IMR-90 (cell line): Measurements from ENCODE around the gene KRT33A. TPM values are rescaled to one million over a fixed set of nuclear protein-coding genes. Genes with fewer than 3 reads are reported as not detected.

Experiments
- ATAC-seq: fragments of 200-7000 bp; cut with Tn5 transposase; 2 replicates; pipeline ENCODE4 v1.9.1; 2020; ENCODE audit warnings: low read depth, mild to moderate bottlenecking, moderate library complexity
- BruUV-seq: library from RNA; stranded (reverse); fragments of 400-500 nt; replicated peaks from 2 replicates; lab custom pipeline; 2021; lab: Mats Ljungman, UMichigan
- CTCF ChIA-PET: fragments of 300-600 bp; formaldehyde crosslinking; extraction: SDS; loops from one replicate; lab custom pipeline; 2021; ENCODE audit warnings: antibody characterized with exemption; lab: Yijun Ruan, JAX
- POLR2A ChIA-PET: fragments of 300-600 bp; sonication (Branson Sonifier 250); formaldehyde crosslinking; loops from one replicate; lab custom pipeline; 2022; ENCODE audit warnings: antibody characterized with exemption; ENCODE audit not compliant: unreplicated experiment; lab: Charles Lee
- DNase-seq: peaks from one replicate; pipeline ENCODE4 v3.0.0; 2013
- H2AFZ ChIP-seq: replicated peaks from 2 replicates; pipeline ENCODE3; 2013; ENCODE audit warnings: low read length, mild to moderate bottlenecking; ENCODE audit not compliant: poor library complexity
- H2AK5ac ChIP-seq: 2 replicates; pipeline ENCODE4 v1.6.1; 2013; ENCODE audit warnings: low read depth, low read length, inconsistent platforms
- H2AK9ac ChIP-seq: replicated peaks from 2 replicates; pipeline ENCODE3; 2013; ENCODE audit warnings: mild to moderate bottlenecking, low read depth, low read length, moderate library complexity; ENCODE audit not compliant: poor library complexity
- H2BK120ac ChIP-seq: 2 replicates; pipeline ENCODE4 v1.6.1; 2013; ENCODE audit warnings: low read depth, low read length, inconsistent platforms
- H2BK15ac ChIP-seq: 3 replicates; pipeline ENCODE4 v1.6.1; 2013; ENCODE audit warnings: low read depth, low read length, inconsistent platforms
- H2BK20ac ChIP-seq: 2 replicates; pipeline ENCODE4 v1.6.1; 2013; ENCODE audit warnings: low read depth, mild to moderate bottlenecking, inconsistent platforms, low read length, moderate library complexity
- H2BK5ac ChIP-seq: 2 replicates; pipeline ENCODE4 v1.6.1; 2013; ENCODE audit warnings: mild to moderate bottlenecking, low read depth, low read length, inconsistent platforms; ENCODE audit not compliant: poor library complexity, severe bottlenecking
- H3K14ac ChIP-seq: replicated peaks from 2 replicates; pipeline ENCODE4 v1.6.1; 2013; ENCODE audit warnings: low read depth, low read length, inconsistent platforms
- H3K18ac ChIP-seq: 2 replicates; pipeline ENCODE4 v1.6.1; 2013; ENCODE audit warnings: low read depth, low read length, control low read depth
- H3K23ac ChIP-seq: 2 replicates; pipeline ENCODE4 v1.6.1; 2013; ENCODE audit warnings: low read depth, low read length, inconsistent platforms
- H3K27ac ChIP-seq: 2 replicates; pipeline ENCODE4 v1.5.1; 2013; ENCODE audit warnings: mild to moderate bottlenecking, control low read depth, low read length; ENCODE audit not compliant: insufficient read depth
- H3K27me3 ChIP-seq: 2 replicates; pipeline ENCODE4 v1.6.1; 2013; ENCODE audit warnings: low read length; ENCODE audit not compliant: control insufficient read depth, insufficient read depth
- H3K36me3 ChIP-seq: 2 replicates; pipeline ENCODE4 v1.6.1; 2013; ENCODE audit warnings: low read length, mixed read lengths; ENCODE audit not compliant: control insufficient read depth, insufficient read depth
- H3K4ac ChIP-seq: 2 replicates; pipeline ENCODE4 v1.6.1; 2013; ENCODE audit warnings: low read depth, low read length, inconsistent platforms
- H3K4me1 ChIP-seq: 2 replicates; pipeline ENCODE4 v1.6.1; 2013; ENCODE audit warnings: low read length, mixed read lengths; ENCODE audit not compliant: control insufficient read depth, insufficient read depth
- H3K4me2 ChIP-seq: 2 replicates; pipeline ENCODE4 v1.6.1; 2013; ENCODE audit warnings: low read depth, mild to moderate bottlenecking, control low read depth, low read length, moderate library complexity
- H3K4me3 ChIP-seq: 2 replicates; pipeline ENCODE4 v1.5.1; 2013; ENCODE audit warnings: low read depth, mild to moderate bottlenecking, control low read depth, low read length, moderate library complexity; ENCODE audit not compliant: insufficient read depth
- H3K56ac ChIP-seq: 2 replicates; pipeline ENCODE4 v1.6.1; 2013; ENCODE audit warnings: low read length, inconsistent platforms; ENCODE audit not compliant: insufficient read depth; ENCODE audit errors: extremely low read depth
- H3K79me1 ChIP-seq, 2 experiments: 2 replicates each; pipeline ENCODE4 v1.6.1; 2013; ENCODE audit warnings: low read length in 2 of 2, inconsistent platforms in 1 of 2, low read depth in 1 of 2
- H3K9ac ChIP-seq: 2 replicates; pipeline ENCODE4 v1.6.1; 2013; ENCODE audit warnings: low read depth, low read length, control low read depth
- H3K9me1 ChIP-seq: 2 replicates; pipeline ENCODE4 v1.6.1; 2013; ENCODE audit warnings: low read length, inconsistent platforms; ENCODE audit not compliant: insufficient read depth
- H3K9me3 ChIP-seq: 2 replicates; pipeline ENCODE4 v1.6.1; 2013; ENCODE audit warnings: low read length; ENCODE audit not compliant: control insufficient read depth, insufficient read depth
- H4K20me1 ChIP-seq: 2 replicates; pipeline ENCODE4 v1.6.1; 2013; ENCODE audit warnings: low read length, inconsistent platforms; ENCODE audit not compliant: insufficient read depth
- H4K5ac ChIP-seq: 2 replicates; pipeline ENCODE4 v1.6.1; 2013; ENCODE audit warnings: mild to moderate bottlenecking, low read depth, low read length, control low read depth
- H4K8ac ChIP-seq, 2 experiments: 2 replicates each; pipeline ENCODE4 v1.6.1; 2013; ENCODE audit warnings: low read depth in 2 of 2, low read length in 2 of 2, control low read depth in 1 of 2, inconsistent platforms in 1 of 2
- H4K91ac ChIP-seq: 2 replicates; pipeline ENCODE4 v1.6.1; 2013; ENCODE audit warnings: low read depth, low read length, inconsistent platforms; ENCODE audit not compliant: insufficient read depth
- BHLHE40 ChIP-seq: fragments of 150-350 bp; IDR thresholded peaks from 2 replicates; pipeline ENCODE4 v1.6.1; 2016; ENCODE audit warnings: mild to moderate bottlenecking, low read depth, low read length
- CEBPB ChIP-seq: IDR thresholded peaks from 2 replicates; pipeline ENCODE4 v1.6.1; 2012; ENCODE audit warnings: low read depth, low read length, improper control_type of control experiment
- CHD1 ChIP-seq: IDR thresholded peaks from 2 replicates; pipeline ENCODE4 v1.6.1; 2012; ENCODE audit warnings: low read depth, low read length, improper control_type of control experiment
- FOS ChIP-seq: fragments of 150-350 bp; IDR thresholded peaks from 2 replicates; pipeline ENCODE4 v1.6.1; 2016; ENCODE audit warnings: low read depth, low read length
- MAFK ChIP-seq: IDR thresholded peaks from 2 replicates; pipeline ENCODE4 v1.6.1; 2012; ENCODE audit warnings: low read depth, low read length, improper control_type of control experiment
- MAZ ChIP-seq: IDR thresholded peaks from 2 replicates; pipeline ENCODE4 v1.6.1; 2012; ENCODE audit warnings: low read depth, mild to moderate bottlenecking, low read length, improper control_type of control experiment, moderate library complexity, borderline replicate concordance
- MXI1 ChIP-seq: IDR thresholded peaks from 2 replicates; pipeline ENCODE4 v1.6.1; 2012; ENCODE audit warnings: low read depth, mild to moderate bottlenecking, low read length, moderate library complexity, borderline replicate concordance
- NFE2L2 ChIP-seq: fragments of 150-350 bp; IDR thresholded peaks from 2 replicates; pipeline ENCODE4 v1.6.1; 2016; ENCODE audit warnings: low read depth, mild to moderate bottlenecking, low read length
- POLR2A ChIP-seq: IDR thresholded peaks from 2 replicates; pipeline ENCODE4 v1.6.1; 2012; ENCODE audit warnings: mild to moderate bottlenecking, low read depth, low read length
- RAD21 ChIP-seq: IDR thresholded peaks from 2 replicates; pipeline ENCODE4 v1.6.1; 2012; ENCODE audit warnings: low read length, improper control_type of control experiment
- RCOR1 ChIP-seq: IDR thresholded peaks from 2 replicates; pipeline ENCODE4 v1.6.1; 2012; ENCODE audit warnings: mild to moderate bottlenecking, low read length, improper control_type of control experiment; ENCODE audit not compliant: insufficient replicate concordance
- RFX5 ChIP-seq: IDR thresholded peaks from 2 replicates; pipeline ENCODE4 v1.8.0; 2012; ENCODE audit warnings: low read depth, mild to moderate bottlenecking, low read length, moderate library complexity
- SMC3 ChIP-seq: fragments of 150-350 bp; IDR thresholded peaks from 2 replicates; pipeline ENCODE4 v1.6.1; 2016; ENCODE audit warnings: low read depth, mild to moderate bottlenecking, antibody characterized with exemption, low read length, moderate library complexity
- WGBS, 2 experiments: methylation state at CpG; one replicate each; pipeline versions ENCODE4 v1.1.5 to v1.1.7; 2013; ENCODE audit warnings: missing lambda C conversion rate in 2 of 2; ENCODE audit not compliant: insufficient read length in 1 of 2; ENCODE audit errors: extremely low coverage in 2 of 2; 5-methylcytosine and 5-hydroxymethylcytosine counted together
- dilution Hi-C: fragments of 300-500 bp; cut with HindIII; formaldehyde crosslinking; loops from one replicate; pipeline ENCODE4 v1.14.3; 2018; ENCODE audit warnings: low sequenced_read_pairs; ENCODE audit not compliant: unreplicated experiment
- in situ Hi-C: fragments of 300-500 bp; cut with MboI; formaldehyde crosslinking; loops from 3 replicates; pipeline ENCODE4 v1.14.3; 2019; ENCODE audit warnings: low sequenced_read_pairs, inconsistent platforms, mixed read lengths
- intact Hi-C: fragments of 100-400 bp; cut with micrococcal nuclease; formaldehyde crosslinking; loops from 2 replicates; pipeline ENCODE4 v1.10.0; 2022
- polyA plus RNA-seq, 3 experiments: library from polyadenylated mRNA; depleted of rRNA; stranded (reverse); fragments of >200 nt; gene quantifications; 2 replicates each; pipeline ENCODE4 v1.2.3, GENCODE V29; 2012; ENCODE audit warnings: low replicate concordance in 1 of 3
- total RNA-seq: library from RNA; depleted of rRNA; stranded (reverse); fragments of >200 nt; gene quantifications from 2 replicates; pipeline ENCODE4 v1.2.3, GENCODE V29; 2012
- TF ChIP-seq, protein P1 (sequence below): conservative IDR thresholded peaks from 2 replicates; pipeline ENCODE4 v1.5.1; 2012; ENCODE audit warnings: mild to moderate bottlenecking, low read depth, low read length, improper control_type of control experiment
- TF ChIP-seq, protein P2 (sequence below): fragments of 150-350 bp; IDR thresholded peaks from 2 replicates; pipeline ENCODE4 v1.6.1; 2016; ENCODE audit warnings: low read depth, mild to moderate bottlenecking, low read length, moderate library complexity, borderline replicate concordance
- TF ChIP-seq, protein P3 (sequence below): fragments of 150-350 bp; IDR thresholded peaks from 2 replicates; pipeline ENCODE4 v1.6.1; 2017; ENCODE audit warnings: mild to moderate bottlenecking, antibody characterized with exemption, low read length, low read depth

KRT33A gene
- total and polyA plus RNA-seq, 2 of the 4 experiments (the other 2 are of a cell fraction) = not detected

DNA sequence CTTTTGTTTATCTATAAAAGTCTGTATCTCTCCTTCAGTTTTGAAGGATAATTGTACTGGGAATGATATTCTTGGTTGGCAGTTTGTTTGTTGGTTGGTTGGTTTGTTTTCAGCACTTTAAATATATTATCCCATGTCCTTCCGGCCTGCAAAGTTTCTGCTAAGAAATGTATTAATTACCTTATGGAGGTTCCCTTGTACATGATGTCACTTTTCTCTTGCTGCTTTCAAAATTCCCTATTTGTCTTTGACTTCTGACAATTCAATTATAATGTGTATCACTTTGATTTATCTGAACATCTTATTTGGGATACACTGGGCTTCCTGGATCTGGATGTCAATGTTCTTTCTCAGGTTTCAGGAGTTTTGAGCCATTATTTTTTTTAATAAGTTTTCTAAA lies 35.6 kb upstream of the KRT33A start:
- DNase-seq (no peak), ATAC-seq (no peak)
- Histone ChIP-seq H3K79me1 (no peaks in the 10 kb centered on the region), H4K20me1 (no peaks in the 10 kb centered on the region), H3K36me3 (no peaks in the 10 kb centered on the region), H4K91ac (no peak overlapping the region), H2BK15ac (no peak overlapping the region), H3K18ac (no peak overlapping the region), H3K4me1 (peaks cover 7% of the 10 kb centered on the region), H3K9ac (no peak overlapping the region), H3K9me3 (no peaks in the 10 kb centered on the region), H3K4me3 (no peak overlapping the region), H2AFZ (no peak overlapping the region), H3K23ac (no peak overlapping the region), H3K4me2 (no peak overlapping the region), H2BK120ac (no peak overlapping the region), H2AK5ac (no peak overlapping the region), H2BK20ac (no peak overlapping the region), H4K5ac (no peak overlapping the region), H2BK5ac (no peak overlapping the region), H4K8ac (no peak overlapping the region), H3K27ac (no peak overlapping the region), H3K56ac (no peak overlapping the region), H3K14ac (no peak overlapping the region), H2AK9ac (no peak overlapping the region), H3K4ac (no peak overlapping the region), H3K9me1 (no peaks in the 10 kb centered on the region), H3K27me3 (no peaks in the 10 kb centered on the region)
- in situ Hi-C loops = no loop called here
- intact Hi-C loops = no loop called here
- no TSS peak for BruUV-seq
- TF ChIP-seq RAD21 (no peak), POLR2A (no peak), MAZ (no peak), SMC3 (no peak), FOS (no peak), MAFK (no peak), RFX5 (no peak), CHD1 (no peak), BHLHE40 (no peak), MXI1 (no peak), CEBPB (no peak), RCOR1 (no peak), NFE2L2 (no peak)
- TF ChIP-seq, protein P1, sequence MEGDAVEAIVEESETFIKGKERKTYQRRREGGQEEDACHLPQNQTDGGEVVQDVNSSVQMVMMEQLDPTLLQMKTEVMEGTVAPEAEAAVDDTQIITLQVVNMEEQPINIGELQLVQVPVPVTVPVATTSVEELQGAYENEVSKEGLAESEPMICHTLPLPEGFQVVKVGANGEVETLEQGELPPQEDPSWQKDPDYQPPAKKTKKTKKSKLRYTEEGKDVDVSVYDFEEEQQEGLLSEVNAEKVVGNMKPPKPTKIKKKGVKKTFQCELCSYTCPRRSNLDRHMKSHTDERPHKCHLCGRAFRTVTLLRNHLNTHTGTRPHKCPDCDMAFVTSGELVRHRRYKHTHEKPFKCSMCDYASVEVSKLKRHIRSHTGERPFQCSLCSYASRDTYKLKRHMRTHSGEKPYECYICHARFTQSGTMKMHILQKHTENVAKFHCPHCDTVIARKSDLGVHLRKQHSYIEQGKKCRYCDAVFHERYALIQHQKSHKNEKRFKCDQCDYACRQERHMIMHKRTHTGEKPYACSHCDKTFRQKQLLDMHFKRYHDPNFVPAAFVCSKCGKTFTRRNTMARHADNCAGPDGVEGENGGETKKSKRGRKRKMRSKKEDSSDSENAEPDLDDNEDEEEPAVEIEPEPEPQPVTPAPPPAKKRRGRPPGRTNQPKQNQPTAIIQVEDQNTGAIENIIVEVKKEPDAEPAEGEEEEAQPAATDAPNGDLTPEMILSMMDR = no peak
- TF ChIP-seq, protein P2, sequence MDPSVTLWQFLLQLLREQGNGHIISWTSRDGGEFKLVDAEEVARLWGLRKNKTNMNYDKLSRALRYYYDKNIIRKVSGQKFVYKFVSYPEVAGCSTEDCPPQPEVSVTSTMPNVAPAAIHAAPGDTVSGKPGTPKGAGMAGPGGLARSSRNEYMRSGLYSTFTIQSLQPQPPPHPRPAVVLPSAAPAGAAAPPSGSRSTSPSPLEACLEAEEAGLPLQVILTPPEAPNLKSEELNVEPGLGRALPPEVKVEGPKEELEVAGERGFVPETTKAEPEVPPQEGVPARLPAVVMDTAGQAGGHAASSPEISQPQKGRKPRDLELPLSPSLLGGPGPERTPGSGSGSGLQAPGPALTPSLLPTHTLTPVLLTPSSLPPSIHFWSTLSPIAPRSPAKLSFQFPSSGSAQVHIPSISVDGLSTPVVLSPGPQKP = no peak
- TF ChIP-seq, protein P3, sequence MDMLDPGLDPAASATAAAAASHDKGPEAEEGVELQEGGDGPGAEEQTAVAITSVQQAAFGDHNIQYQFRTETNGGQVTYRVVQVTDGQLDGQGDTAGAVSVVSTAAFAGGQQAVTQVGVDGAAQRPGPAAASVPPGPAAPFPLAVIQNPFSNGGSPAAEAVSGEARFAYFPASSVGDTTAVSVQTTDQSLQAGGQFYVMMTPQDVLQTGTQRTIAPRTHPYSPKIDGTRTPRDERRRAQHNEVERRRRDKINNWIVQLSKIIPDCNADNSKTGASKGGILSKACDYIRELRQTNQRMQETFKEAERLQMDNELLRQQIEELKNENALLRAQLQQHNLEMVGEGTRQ = no peak
- ChIA-PET POLR2A (no interaction called here), CTCF (no interaction called here)
- WGBS, 2 experiments = no CpG with 5 or more reads among the region's 1 CpG
- dilution Hi-C loops = no loop called here
